ENCODE measurements around the gene CCDC85C. TPM values are rescaled to one million over a fixed set of nuclear protein-coding genes. Genes with fewer than 3 reads are reported as not detected.
A peak's percentile ranks its signal among the peaks of the same experiment; 100 is the strongest.

The CCDC85C gene
- total and polyA plus RNA-seq, 9 donors = 2.1 to 28.4 (median 13.1) TPM

DNA sequence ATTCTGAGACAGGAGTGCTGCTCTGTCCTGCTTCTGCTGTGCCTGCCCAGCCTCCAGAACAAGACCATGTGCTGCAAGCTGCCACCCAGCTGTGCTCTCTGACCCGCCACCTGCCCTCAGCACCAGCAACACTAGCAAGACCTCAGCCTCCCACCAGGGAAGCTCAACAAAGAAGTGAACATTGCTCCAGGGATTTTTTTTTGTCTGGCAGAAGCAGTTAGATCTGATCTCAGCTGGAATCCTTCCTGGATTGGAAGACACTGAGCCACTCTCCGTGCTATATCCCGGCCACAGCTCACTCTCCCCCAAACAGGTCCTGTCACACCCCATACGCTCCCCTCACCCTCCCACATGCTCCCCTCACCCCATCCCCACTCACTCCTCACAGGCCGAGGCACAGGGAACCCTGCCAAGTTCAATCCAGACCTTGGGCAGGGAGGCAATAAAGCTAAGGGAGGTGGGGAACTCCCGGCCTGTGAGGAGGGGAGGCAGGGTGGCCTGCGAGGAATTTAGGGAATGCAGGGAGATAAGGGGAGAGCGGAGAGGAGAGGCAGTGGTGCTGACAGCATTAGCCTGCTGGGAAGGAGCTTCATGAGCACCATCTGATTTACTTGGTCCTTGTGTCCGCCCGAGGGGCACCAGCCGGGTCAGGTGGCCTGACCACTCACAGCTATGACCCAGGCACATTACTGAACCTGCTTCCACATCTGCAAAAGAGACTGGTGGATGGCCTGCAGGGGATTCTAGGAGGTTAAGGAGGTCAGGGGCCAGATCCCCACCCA, 29.7 kb downstream of the CCDC85C start:
- 7 to 22% (median 7%) methylated on average over 11 of the region's 11 CpGs for WGBS, 3 donors
- TF ChIP-seq, protein P1, sequence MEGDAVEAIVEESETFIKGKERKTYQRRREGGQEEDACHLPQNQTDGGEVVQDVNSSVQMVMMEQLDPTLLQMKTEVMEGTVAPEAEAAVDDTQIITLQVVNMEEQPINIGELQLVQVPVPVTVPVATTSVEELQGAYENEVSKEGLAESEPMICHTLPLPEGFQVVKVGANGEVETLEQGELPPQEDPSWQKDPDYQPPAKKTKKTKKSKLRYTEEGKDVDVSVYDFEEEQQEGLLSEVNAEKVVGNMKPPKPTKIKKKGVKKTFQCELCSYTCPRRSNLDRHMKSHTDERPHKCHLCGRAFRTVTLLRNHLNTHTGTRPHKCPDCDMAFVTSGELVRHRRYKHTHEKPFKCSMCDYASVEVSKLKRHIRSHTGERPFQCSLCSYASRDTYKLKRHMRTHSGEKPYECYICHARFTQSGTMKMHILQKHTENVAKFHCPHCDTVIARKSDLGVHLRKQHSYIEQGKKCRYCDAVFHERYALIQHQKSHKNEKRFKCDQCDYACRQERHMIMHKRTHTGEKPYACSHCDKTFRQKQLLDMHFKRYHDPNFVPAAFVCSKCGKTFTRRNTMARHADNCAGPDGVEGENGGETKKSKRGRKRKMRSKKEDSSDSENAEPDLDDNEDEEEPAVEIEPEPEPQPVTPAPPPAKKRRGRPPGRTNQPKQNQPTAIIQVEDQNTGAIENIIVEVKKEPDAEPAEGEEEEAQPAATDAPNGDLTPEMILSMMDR (IDR thresholded peaks at IDR 0.05) = no peak
- TF ChIP-seq EP300 (IDR thresholded peaks at IDR 0.05) (no peak), POLR2A (IDR thresholded peaks at IDR 0.05) (no peak)
- no peak overlapping the region for H3K4me3 ChIP-seq
- intact Hi-C loops (cut with DNase I) = no loop called here
- no peaks in the 10 kb centered on the region for H3K9me3 ChIP-seq
- peak overlapping the region in 1 of 2 donors; percentile 60 for H3K27ac ChIP-seq
- peaks cover 56% of the 10 kb centered on the region for H3K4me1 ChIP-seq (ENCODE audit: insufficient read depth)
- peak; percentile 72 to 88 (median 87) for DNase-seq
- no peaks in the 10 kb centered on the region for H3K27me3 ChIP-seq
- H3K36me3 ChIP-seq = no peaks in the 10 kb centered on the region

DNA sequence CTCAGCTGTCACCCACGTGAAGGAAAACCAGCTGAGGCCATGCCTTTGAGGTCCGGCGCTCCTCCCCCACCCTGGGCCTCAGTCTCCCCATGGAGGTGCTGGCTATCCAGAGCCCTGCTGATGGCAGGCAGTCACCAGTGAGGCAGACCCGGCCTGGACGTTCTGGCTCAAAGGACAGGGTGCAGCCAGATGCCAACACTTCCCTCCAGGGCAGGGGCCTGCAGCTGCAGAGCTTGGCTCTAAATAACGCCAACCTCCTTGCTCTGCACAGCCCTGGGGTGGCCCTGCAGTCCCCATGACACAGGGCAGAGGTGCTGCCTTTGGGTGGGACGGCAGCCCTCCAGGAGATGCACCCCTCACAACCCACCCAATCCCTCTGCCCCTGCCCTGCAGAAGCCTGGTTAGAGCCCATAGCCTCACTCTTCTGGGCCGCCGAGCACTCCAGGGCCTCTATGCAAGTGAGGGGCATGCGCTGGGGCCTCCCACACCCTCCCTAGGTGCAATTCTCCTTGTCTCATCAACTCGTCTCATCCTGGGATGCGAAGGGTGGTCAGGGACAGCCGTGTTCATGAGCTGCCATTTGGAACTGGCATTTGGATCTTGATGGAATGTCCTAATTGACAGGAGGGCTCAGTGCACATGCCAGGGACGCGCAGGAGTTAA, 30.4 kb downstream of the CCDC85C start:
- H3K27me3 ChIP-seq = no peaks in the 10 kb centered on the region
- H3K36me3 ChIP-seq = no peaks in the 10 kb centered on the region
- H3K9me3 ChIP-seq = no peaks in the 10 kb centered on the region
- WGBS, 3 donors = 60 to 70% (median 64%) methylated on average over 15 of the region's 15 CpGs
- TF ChIP-seq, protein P1 (IDR thresholded peaks at IDR 0.05) = no peak
- TF ChIP-seq POLR2A (IDR thresholded peaks at IDR 0.05) (no peak), EP300 (IDR thresholded peaks at IDR 0.05) (no peak)
- peaks cover 53% of the 10 kb centered on the region for H3K4me1 ChIP-seq (ENCODE audit: insufficient read depth)
- no peak overlapping the region for H3K27ac ChIP-seq
- H3K4me3 ChIP-seq = no peak overlapping the region
- DNase-seq = no peak
- intact Hi-C loops (cut with DNase I) = no loop called here

DNA sequence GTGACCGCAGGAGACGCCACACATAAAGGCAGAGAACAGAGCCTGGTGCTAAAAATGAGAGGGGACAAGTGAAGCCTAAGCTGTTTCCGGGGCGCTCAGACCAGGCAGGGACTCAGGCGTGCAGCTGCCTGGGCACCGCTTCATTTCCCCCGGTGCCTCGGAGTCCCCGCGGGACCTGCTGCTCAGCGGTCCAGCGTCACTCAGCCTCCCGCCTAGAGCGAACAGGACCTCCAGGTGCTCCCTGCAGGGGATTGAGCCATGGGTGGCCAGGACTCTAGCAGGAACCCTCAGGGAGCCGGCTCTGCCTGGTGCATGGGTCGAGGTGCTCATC, 31.0 kb downstream of the CCDC85C start:
- TF ChIP-seq EP300 (IDR thresholded peaks at IDR 0.05) (no peak), POLR2A (IDR thresholded peaks at IDR 0.05) (no peak)
- TF ChIP-seq, protein P1 (IDR thresholded peaks at IDR 0.05) = no peak
- intact Hi-C loops (cut with DNase I) = no loop called here
- no peaks in the 10 kb centered on the region for H3K36me3 ChIP-seq
- H3K4me3 ChIP-seq = no peak overlapping the region
- H3K27me3 ChIP-seq = no peaks in the 10 kb centered on the region
- peak overlapping the region in 1 of 2 donors; percentile 2 for H3K27ac ChIP-seq
- peaks cover 50% of the 10 kb centered on the region for H3K4me1 ChIP-seq (ENCODE audit: insufficient read depth)
- DNase-seq = no peak
- WGBS, 3 donors = 81 to 86% (median 84%) methylated on average over 14 to 16 of the region's 16 CpGs
- no peaks in the 10 kb centered on the region for H3K9me3 ChIP-seq

DNA sequence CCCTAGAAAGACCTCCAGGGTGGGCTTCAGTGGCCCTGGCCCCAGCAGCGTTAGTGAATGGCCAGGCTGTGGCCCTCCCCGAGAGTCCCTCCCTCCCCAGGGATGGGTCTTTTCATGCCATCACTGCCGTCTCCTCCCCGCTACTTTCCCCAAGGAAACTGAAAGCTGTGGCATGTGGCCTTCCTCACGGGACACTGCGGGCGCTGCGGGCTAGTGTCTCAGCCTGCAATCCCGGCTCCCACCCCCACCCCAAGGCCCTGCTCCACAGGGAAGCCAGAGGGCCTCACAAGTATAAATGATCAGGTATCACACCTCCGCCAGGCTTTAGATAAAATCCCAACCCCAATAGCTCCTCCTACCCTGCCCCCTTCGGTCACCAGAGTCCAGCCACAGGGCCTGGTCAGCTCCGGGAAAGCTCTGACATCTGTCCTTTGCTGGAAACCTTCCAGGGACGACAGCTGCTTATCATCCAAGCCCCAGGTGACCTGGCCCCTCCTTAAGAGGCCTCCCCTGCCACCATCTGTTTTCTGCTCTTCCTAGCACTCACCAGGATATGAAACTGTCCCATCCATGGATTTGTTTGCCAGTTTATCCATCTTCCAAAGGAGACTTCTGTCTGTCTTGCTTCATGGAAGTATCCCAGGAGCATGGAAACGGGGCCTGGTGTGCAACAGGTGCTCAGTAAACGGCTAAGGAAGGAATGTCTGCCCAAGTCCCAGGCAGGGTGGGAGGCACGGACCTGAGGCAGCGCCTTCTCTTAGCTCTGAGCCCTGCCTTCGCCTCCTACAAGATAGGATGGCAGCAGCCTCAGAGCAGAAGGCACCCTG, 31.6 kb downstream of the CCDC85C start:
- DNase-seq = no peak
- H3K27ac ChIP-seq = peak overlapping the region in 1 of 2 donors; percentile 24
- no peak overlapping the region for H3K4me3 ChIP-seq
- no peaks in the 10 kb centered on the region for H3K27me3 ChIP-seq
- TF ChIP-seq, protein P1 (IDR thresholded peaks at IDR 0.05) = no peak
- TF ChIP-seq EP300 (IDR thresholded peaks at IDR 0.05) = no peak
- TF ChIP-seq POLR2A (IDR thresholded peaks at IDR 0.05) = no peak
- peaks cover 45% of the 10 kb centered on the region for H3K4me1 ChIP-seq (ENCODE audit: insufficient read depth)
- intact Hi-C loops (cut with DNase I) = no loop called here
- WGBS, 3 donors = 72 to 82% (median 79%) methylated on average over 18 of the region's 18 CpGs
- H3K36me3 ChIP-seq = no peaks in the 10 kb centered on the region
- H3K9me3 ChIP-seq = no peaks in the 10 kb centered on the region

Data from ovary (tissue), 9 donors.